Stimulated activated naive CD8-positive, alpha-beta T cell treated with anti-CD3 and anti-CD28 coated beads, Interleukin-15, amount 100 ng/mL, for 72 hours (primary cell): ENCODE measurements around the gene TUBB4B.
"Not testable (repeated sequence)": the region's sequence is repeated elsewhere in the genome, so short reads cannot be mapped to it uniquely, and the experiment has no call there.

ENCODE experiments used
- ATAC-seq: fragments of 150-1000 bp; cut with Tn5 transposase; 2 replicates; pipeline ENCODE4 v1.10.0; 2021; ENCODE audit warnings: mild to moderate bottlenecking, moderate library complexity
- DNase-seq, 2 donors: peaks; one replicate each; pipeline ENCODE4 v3.0.0; 2021 to 2022
- H3K27ac Mint-ChIP-seq, 2 donors: one replicate each; pipeline ENCODE4 v1.8.0; 2022; ENCODE audit warnings: mild to moderate bottlenecking in 2 of 2, mixed read lengths in 2 of 2, moderate library complexity in 2 of 2
- H3K27me3 Mint-ChIP-seq: one replicate; pipeline ENCODE4 v1.8.0; 2022; ENCODE audit warnings: mixed read lengths
- H3K4me1 Mint-ChIP-seq: one replicate; pipeline ENCODE4 v1.8.0; 2022; ENCODE audit warnings: mild to moderate bottlenecking, mixed read lengths
- H3K4me3 Mint-ChIP-seq, 2 donors: one replicate each; pipeline ENCODE4 v1.8.0; 2022; ENCODE audit warnings: mild to moderate bottlenecking in 2 of 2, mixed read lengths in 2 of 2, moderate library complexity in 1 of 2
- H3K9me3 Mint-ChIP-seq, 2 donors: one replicate each; pipeline ENCODE4 v1.8.0; 2022; ENCODE audit warnings: mixed read lengths in 2 of 2

Gene TUBB4B

GRCh38 chr9:137247916-137248175 lies 6.8 kb downstream of the TUBB4B start:
- no peak for DNase-seq
- ATAC-seq, result no peak
- Mint-ChIP-seq H3K27me3 (no peaks in the 10 kb centered on the region), H3K4me1 (peaks cover 15% of the 10 kb centered on the region), H3K4me3 (no peak overlapping the region), H3K9me3 (no peaks in the 10 kb centered on the region), H3K27ac (no peak overlapping the region)

GRCh38 chr9:137250329-137251193 lies 9.5 kb downstream of the TUBB4B start:
- no peak overlapping the region for H3K4me3 Mint-ChIP-seq
- no peak overlapping the region for H3K27ac Mint-ChIP-seq
- ATAC-seq (no peak), DNase-seq (no peak)
- no peaks in the 10 kb centered on the region for H3K9me3 Mint-ChIP-seq
- H3K4me1 Mint-ChIP-seq, result peaks cover 13% of the 10 kb centered on the region
- peaks cover 6% of the 10 kb centered on the region for H3K27me3 Mint-ChIP-seq

GRCh38 chr9:137251194-137251461 lies 10.0 kb downstream of the TUBB4B start, which contains the start of gene STPG3:
Gene STPG3 (plus strand): TSS chr9:137251286. CDS start chr9:137251287, 1 bp downstream.
- no peak for DNase-seq
- H3K9me3 Mint-ChIP-seq, result no peaks in the 10 kb centered on the region
- H3K27ac Mint-ChIP-seq, result no peak within 1 kb of the TSS
- peaks cover 6% of the 10 kb centered on the region for H3K27me3 Mint-ChIP-seq
- H3K4me1 Mint-ChIP-seq, result peaks cover 17% of the 10 kb centered on the region
- no peak for ATAC-seq
- no peak within 1 kb of the TSS for H3K4me3 Mint-ChIP-seq

GRCh38 chr9:137251490-137252268 lies 10.6 kb downstream of the TUBB4B start:
- peaks cover 6% of the 10 kb centered on the region for H3K27me3 Mint-ChIP-seq
- DNase-seq (no peak), ATAC-seq (no peak)
- no peak overlapping the region for H3K27ac Mint-ChIP-seq
- H3K9me3 Mint-ChIP-seq, result no peaks in the 10 kb centered on the region
- H3K4me3 Mint-ChIP-seq, result no peak overlapping the region
- peaks cover 22% of the 10 kb centered on the region for H3K4me1 Mint-ChIP-seq

- no peaks in the 10 kb centered on the region for H3K9me3 Mint-ChIP-seq
- H3K27ac Mint-ChIP-seq, result no peak overlapping the region
- DNase-seq (no peak), ATAC-seq (no peak)
- H3K27me3 Mint-ChIP-seq, result peaks cover 6% of the 10 kb centered on the region
- no peak overlapping the region for H3K4me3 Mint-ChIP-seq
- peaks cover 24% of the 10 kb centered on the region for H3K4me1 Mint-ChIP-seq
These were observed 11.7 kb downstream of the TUBB4B start for GRCh38 chr9:137252555-137253506.

- DNase-seq (no peak), ATAC-seq (no peak)
- Mint-ChIP-seq H3K9me3 (no peaks in the 10 kb centered on the region), H3K27me3 (peaks cover 6% of the 10 kb centered on the region), H3K27ac (peak overlapping the region; percentile 80 to 84), H3K4me3 (peak overlapping the region; percentile 87 to 89), H3K4me1 (peaks cover 24% of the 10 kb centered on the region)
These were observed 12.9 kb downstream of the TUBB4B start for GRCh38 chr9:137253717-137254623.

- Mint-ChIP-seq H3K9me3 (no peaks in the 10 kb centered on the region), H3K27me3 (peaks cover 6% of the 10 kb centered on the region), H3K27ac (peak within 1 kb of the TSS; percentile 80 to 84), H3K4me3 (peak within 1 kb of the TSS; percentile 87 to 89), H3K4me1 (peaks cover 24% of the 10 kb centered on the region)
- ATAC-seq (peak; percentile 93), DNase-seq (peak; percentile 94 to 97)
These were observed 13.7 kb downstream of the TUBB4B start, which contains the start of gene NELFB for GRCh38 chr9:137254624-137255447. Gene NELFB (plus strand): TSS chr9:137255327.

GRCh38 chr9:137255448-137256114 lies 14.5 kb downstream of the TUBB4B start:
- peaks cover 6% of the 10 kb centered on the region for H3K27me3 Mint-ChIP-seq
- ATAC-seq (no peak), DNase-seq (no peak)
- peak overlapping the region in 1 of 2 donors; percentile 13 for H3K27ac Mint-ChIP-seq
- peaks cover 24% of the 10 kb centered on the region for H3K4me1 Mint-ChIP-seq
- no peaks in the 10 kb centered on the region for H3K9me3 Mint-ChIP-seq
- peak overlapping the region; percentile 81 to 87 for H3K4me3 Mint-ChIP-seq

- Mint-ChIP-seq H3K4me1 (peaks cover 24% of the 10 kb centered on the region), H3K27ac (no peak overlapping the region), H3K27me3 (peaks cover 6% of the 10 kb centered on the region), H3K4me3 (peak overlapping the region; percentile 81 to 87), H3K9me3 (no peaks in the 10 kb centered on the region)
- ATAC-seq (no peak), DNase-seq (no peak)
These were observed 15.3 kb downstream of the TUBB4B start for GRCh38 chr9:137256362-137256761.

GRCh38 chr9:137256856-137257255 lies 15.8 kb downstream of the TUBB4B start:
- Mint-ChIP-seq H3K27me3 (peaks cover 6% of the 10 kb centered on the region), H3K9me3 (no peaks in the 10 kb centered on the region), H3K4me3 (peak overlapping the region; percentile 39 to 87), H3K4me1 (peaks cover 29% of the 10 kb centered on the region), H3K27ac (no peak overlapping the region)
- DNase-seq (no peak), ATAC-seq (no peak)

GRCh38 chr9:137262173-137262908 lies 21.3 kb downstream of the TUBB4B start:
- H3K9me3 Mint-ChIP-seq, H3K4me3 Mint-ChIP-seq, H3K4me1 Mint-ChIP-seq, H3K27me3 Mint-ChIP-seq, DNase-seq, ATAC-seq: not testable (repeated sequence)
- peak overlapping the region in 1 of 2 donors; percentile 34 for H3K27ac Mint-ChIP-seq

- Mint-ChIP-seq H3K4me1 (peaks cover 10% of the 10 kb centered on the region), H3K4me3 (no peak overlapping the region), H3K27me3 (no peaks in the 10 kb centered on the region), H3K27ac (peak overlapping the region in 1 of 2 donors; percentile 34), H3K9me3 (no peaks in the 10 kb centered on the region)
- DNase-seq (no peak), ATAC-seq (no peak)
These were observed 21.8 kb downstream of the TUBB4B start for GRCh38 chr9:137262909-137263285.

- no peak overlapping the region for H3K4me3 Mint-ChIP-seq
- H3K4me1 Mint-ChIP-seq, result peaks cover 10% of the 10 kb centered on the region
- no peaks in the 10 kb centered on the region for H3K27me3 Mint-ChIP-seq
- peak overlapping the region in 1 of 2 donors; percentile 72 for H3K27ac Mint-ChIP-seq
- ATAC-seq (no peak), DNase-seq (no peak)
- H3K9me3 Mint-ChIP-seq, result no peaks in the 10 kb centered on the region
These were observed 22.4 kb downstream of the TUBB4B start for GRCh38 chr9:137263506-137263905.
